GM23338 (cell line): ENCODE measurements around the gene CENPN. TPM values are rescaled to one million over a fixed set of nuclear protein-coding genes. Genes with fewer than 3 reads are reported as not detected.

Experiments used
- ATAC-seq: fragments of 200-7000 bp; cut with Tn5 transposase; 3 replicates; pipeline ENCODE4 v1.9.1; 2020
- DNase-seq: peaks from one replicate; pipeline ENCODE4 v3.0.0-alpha.2; 2015; ENCODE audit warnings: low spot score
- H2AFZ ChIP-seq: fragments of 200-600 bp; sonication (generic); 2 replicates; pipeline ENCODE4 v1.8.0; 2016; ENCODE audit warnings: antibody characterized with exemption, mild to moderate bottlenecking, moderate library complexity
- H3F3A ChIP-seq: fragments of 200-600 bp; sonication (generic); replicated peaks from 2 replicates; pipeline ENCODE4 v1.8.0; 2017; ENCODE audit warnings: antibody characterized with exemption, mixed run types, low read depth
- H3K27ac ChIP-seq: fragments of 200-600 bp; sonication (generic); 2 replicates; pipeline ENCODE4 v1.6.1; 2016; ENCODE audit warnings: low read depth
- H3K27me3 ChIP-seq: fragments of 200-600 bp; sonication (generic); 2 replicates; pipeline ENCODE4 v1.8.0; 2016; ENCODE audit warnings: mild to moderate bottlenecking, mixed run types, moderate library complexity; ENCODE audit not compliant: insufficient read depth
- H3K36me3 ChIP-seq: fragments of 200-600 bp; sonication (generic); 2 replicates; pipeline ENCODE4 v1.8.0; 2016; ENCODE audit warnings: mild to moderate bottlenecking; ENCODE audit not compliant: insufficient read depth
- H3K4me1 ChIP-seq: fragments of 200-600 bp; sonication (generic); 2 replicates; pipeline ENCODE4 v1.8.0; 2016; ENCODE audit warnings: mild to moderate bottlenecking, moderate library complexity; ENCODE audit not compliant: insufficient read depth
- H3K4me2 ChIP-seq: fragments of 200-600 bp; sonication (generic); 2 replicates; pipeline ENCODE4 v1.7.1; 2017; ENCODE audit warnings: mixed run types
- H3K4me3 ChIP-seq: fragments of 200-600 bp; sonication (generic); 2 replicates; pipeline ENCODE4 v1.6.1; 2016; ENCODE audit warnings: mixed run types
- H3K79me2 ChIP-seq: fragments of 200-600 bp; sonication (generic); replicated peaks from 2 replicates; pipeline ENCODE4 v1.8.0; 2017; ENCODE audit warnings: mild to moderate bottlenecking; ENCODE audit not compliant: insufficient read depth
- H3K9me2 ChIP-seq: fragments of 200-600 bp; sonication (generic); 2 replicates; pipeline ENCODE4 v1.8.0; 2017; ENCODE audit not compliant: insufficient read depth
- H4K20me1 ChIP-seq: fragments of 200-600 bp; sonication (generic); replicated peaks from 2 replicates; pipeline ENCODE4 v1.8.0; 2017; ENCODE audit warnings: mild to moderate bottlenecking; ENCODE audit not compliant: insufficient read depth
- H3K27ac Mint-ChIP-seq: 2 replicates; pipeline ENCODE4 v1.8.0; 2020; ENCODE audit warnings: inconsistent platforms, mild to moderate bottlenecking, moderate library complexity, mixed read lengths
- H3K27me3 Mint-ChIP-seq: 3 replicates; pipeline ENCODE4 v1.8.0; 2022; ENCODE audit warnings: low read depth, mild to moderate bottlenecking, moderate library complexity, mixed read lengths, inconsistent platforms; ENCODE audit not compliant: insufficient read depth, poor library complexity
- H3K36me3 Mint-ChIP-seq: 3 replicates; pipeline ENCODE4 v1.8.0; 2021; ENCODE audit warnings: low read depth, mild to moderate bottlenecking, inconsistent platforms, moderate library complexity, mixed read lengths
- H3K4me1 Mint-ChIP-seq: 3 replicates; pipeline ENCODE4 v1.8.0; 2020; ENCODE audit warnings: mild to moderate bottlenecking, inconsistent platforms, mixed read lengths
- H3K4me3 Mint-ChIP-seq: 3 replicates; pipeline ENCODE4 v1.8.0; 2021; ENCODE audit warnings: moderate library complexity, mild to moderate bottlenecking, inconsistent platforms, mixed read lengths
- H3K9me3 Mint-ChIP-seq: 3 replicates; pipeline ENCODE4 v1.8.0; 2020; ENCODE audit warnings: moderate library complexity, mild to moderate bottlenecking, inconsistent platforms, mixed read lengths
- STAT1 ChIP-seq: IDR thresholded peaks from one replicate; pipeline ENCODE4 v1.6.1; 2016; ENCODE audit warnings: antibody characterized with exemption; ENCODE audit not compliant: unreplicated experiment
- ZNF114 ChIP-seq: fragments of 250-450 bp; sonication (Bioruptor Pico); IDR thresholded peaks from 2 replicates; pipeline ENCODE4 v1.5.0; 2020; ENCODE audit warnings: mild to moderate bottlenecking, moderate library complexity
- polyA plus RNA-seq: library from polyadenylated mRNA; unstranded; fragments of >200 nt; fragmentation: Nextera tagmentation; extraction: Ambion mirVana; gene quantifications from 2 replicates; pipeline ENCODE4 v1.2.1, GENCODE V29; 2016
- total RNA-seq: library from RNA; depleted of rRNA; stranded (reverse); fragments of >200 nt; shearing (Covaris generic); gene quantifications from 2 replicates; pipeline ENCODE4 v1.2.3, GENCODE V29; 2014
- TF ChIP-seq, protein P1 (sequence below): IDR thresholded peaks from 2 replicates; pipeline ENCODE4 v1.6.1; 2016; ENCODE audit warnings: antibody characterized with exemption
- TF ChIP-seq, protein P2 (sequence below): fragments of 250-450 bp; sonication (Bioruptor Pico); IDR thresholded peaks from 2 replicates; pipeline ENCODE4 v1.5.0; 2020; ENCODE audit warnings: mild to moderate bottlenecking, moderate library complexity
- TF ChIP-seq, protein P3 (sequence below): IDR thresholded peaks from one replicate; pipeline ENCODE4 v1.6.1; 2018; ENCODE audit warnings: antibody characterized with exemption; ENCODE audit not compliant: unreplicated experiment

The CENPN gene
- total and polyA plus RNA-seq, 2 experiments from 2014 or later, result 43.6 to 80.8 TPM

DNA sequence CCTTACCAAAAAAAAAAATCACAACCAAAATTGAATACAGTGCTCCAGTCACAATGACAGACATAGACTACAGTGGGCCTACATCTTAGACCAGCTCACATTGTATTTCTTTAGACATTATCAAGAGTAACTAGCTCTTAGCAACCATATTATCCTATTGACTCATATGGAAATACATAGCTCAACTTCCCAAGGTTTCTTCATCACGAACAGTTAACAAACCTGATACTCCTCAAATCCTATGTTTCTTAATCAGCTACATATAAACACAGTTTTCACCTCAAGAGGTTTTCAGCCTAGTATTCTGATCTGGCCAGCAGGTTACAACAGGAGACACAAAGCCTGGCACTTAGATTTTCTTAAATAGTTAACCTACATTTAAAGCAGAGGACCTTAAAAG, 30.1 kb upstream of the CENPN start:
- Histone ChIP-seq H3K27ac (no peak overlapping the region), H3F3A (no peaks in the 10 kb centered on the region)
- peaks cover 2% of the 10 kb centered on the region; the same call in 2 of the 3 replicates for H3K4me1 Mint-ChIP-seq

More for the DNA sequence above, 30.1 kb upstream of the CENPN start:
- H4K20me1 ChIP-seq, result peaks cover 9% of the 10 kb centered on the region; the same call in 1 of the 2 replicates
- no peaks in the 10 kb centered on the region for H3K9me3 Mint-ChIP-seq
- no peaks in the 10 kb centered on the region for H3K4me1 ChIP-seq
- no peak overlapping the region for H2AFZ ChIP-seq
- no peaks in the 10 kb centered on the region; the same call in 1 of the 2 replicates for H3K79me2 ChIP-seq
- TF ChIP-seq, protein P1, sequence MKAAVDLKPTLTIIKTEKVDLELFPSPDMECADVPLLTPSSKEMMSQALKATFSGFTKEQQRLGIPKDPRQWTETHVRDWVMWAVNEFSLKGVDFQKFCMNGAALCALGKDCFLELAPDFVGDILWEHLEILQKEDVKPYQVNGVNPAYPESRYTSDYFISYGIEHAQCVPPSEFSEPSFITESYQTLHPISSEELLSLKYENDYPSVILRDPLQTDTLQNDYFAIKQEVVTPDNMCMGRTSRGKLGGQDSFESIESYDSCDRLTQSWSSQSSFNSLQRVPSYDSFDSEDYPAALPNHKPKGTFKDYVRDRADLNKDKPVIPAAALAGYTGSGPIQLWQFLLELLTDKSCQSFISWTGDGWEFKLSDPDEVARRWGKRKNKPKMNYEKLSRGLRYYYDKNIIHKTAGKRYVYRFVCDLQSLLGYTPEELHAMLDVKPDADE, result no peak
- no peak for TF ChIP-seq STAT1
- TF ChIP-seq, protein P2, sequence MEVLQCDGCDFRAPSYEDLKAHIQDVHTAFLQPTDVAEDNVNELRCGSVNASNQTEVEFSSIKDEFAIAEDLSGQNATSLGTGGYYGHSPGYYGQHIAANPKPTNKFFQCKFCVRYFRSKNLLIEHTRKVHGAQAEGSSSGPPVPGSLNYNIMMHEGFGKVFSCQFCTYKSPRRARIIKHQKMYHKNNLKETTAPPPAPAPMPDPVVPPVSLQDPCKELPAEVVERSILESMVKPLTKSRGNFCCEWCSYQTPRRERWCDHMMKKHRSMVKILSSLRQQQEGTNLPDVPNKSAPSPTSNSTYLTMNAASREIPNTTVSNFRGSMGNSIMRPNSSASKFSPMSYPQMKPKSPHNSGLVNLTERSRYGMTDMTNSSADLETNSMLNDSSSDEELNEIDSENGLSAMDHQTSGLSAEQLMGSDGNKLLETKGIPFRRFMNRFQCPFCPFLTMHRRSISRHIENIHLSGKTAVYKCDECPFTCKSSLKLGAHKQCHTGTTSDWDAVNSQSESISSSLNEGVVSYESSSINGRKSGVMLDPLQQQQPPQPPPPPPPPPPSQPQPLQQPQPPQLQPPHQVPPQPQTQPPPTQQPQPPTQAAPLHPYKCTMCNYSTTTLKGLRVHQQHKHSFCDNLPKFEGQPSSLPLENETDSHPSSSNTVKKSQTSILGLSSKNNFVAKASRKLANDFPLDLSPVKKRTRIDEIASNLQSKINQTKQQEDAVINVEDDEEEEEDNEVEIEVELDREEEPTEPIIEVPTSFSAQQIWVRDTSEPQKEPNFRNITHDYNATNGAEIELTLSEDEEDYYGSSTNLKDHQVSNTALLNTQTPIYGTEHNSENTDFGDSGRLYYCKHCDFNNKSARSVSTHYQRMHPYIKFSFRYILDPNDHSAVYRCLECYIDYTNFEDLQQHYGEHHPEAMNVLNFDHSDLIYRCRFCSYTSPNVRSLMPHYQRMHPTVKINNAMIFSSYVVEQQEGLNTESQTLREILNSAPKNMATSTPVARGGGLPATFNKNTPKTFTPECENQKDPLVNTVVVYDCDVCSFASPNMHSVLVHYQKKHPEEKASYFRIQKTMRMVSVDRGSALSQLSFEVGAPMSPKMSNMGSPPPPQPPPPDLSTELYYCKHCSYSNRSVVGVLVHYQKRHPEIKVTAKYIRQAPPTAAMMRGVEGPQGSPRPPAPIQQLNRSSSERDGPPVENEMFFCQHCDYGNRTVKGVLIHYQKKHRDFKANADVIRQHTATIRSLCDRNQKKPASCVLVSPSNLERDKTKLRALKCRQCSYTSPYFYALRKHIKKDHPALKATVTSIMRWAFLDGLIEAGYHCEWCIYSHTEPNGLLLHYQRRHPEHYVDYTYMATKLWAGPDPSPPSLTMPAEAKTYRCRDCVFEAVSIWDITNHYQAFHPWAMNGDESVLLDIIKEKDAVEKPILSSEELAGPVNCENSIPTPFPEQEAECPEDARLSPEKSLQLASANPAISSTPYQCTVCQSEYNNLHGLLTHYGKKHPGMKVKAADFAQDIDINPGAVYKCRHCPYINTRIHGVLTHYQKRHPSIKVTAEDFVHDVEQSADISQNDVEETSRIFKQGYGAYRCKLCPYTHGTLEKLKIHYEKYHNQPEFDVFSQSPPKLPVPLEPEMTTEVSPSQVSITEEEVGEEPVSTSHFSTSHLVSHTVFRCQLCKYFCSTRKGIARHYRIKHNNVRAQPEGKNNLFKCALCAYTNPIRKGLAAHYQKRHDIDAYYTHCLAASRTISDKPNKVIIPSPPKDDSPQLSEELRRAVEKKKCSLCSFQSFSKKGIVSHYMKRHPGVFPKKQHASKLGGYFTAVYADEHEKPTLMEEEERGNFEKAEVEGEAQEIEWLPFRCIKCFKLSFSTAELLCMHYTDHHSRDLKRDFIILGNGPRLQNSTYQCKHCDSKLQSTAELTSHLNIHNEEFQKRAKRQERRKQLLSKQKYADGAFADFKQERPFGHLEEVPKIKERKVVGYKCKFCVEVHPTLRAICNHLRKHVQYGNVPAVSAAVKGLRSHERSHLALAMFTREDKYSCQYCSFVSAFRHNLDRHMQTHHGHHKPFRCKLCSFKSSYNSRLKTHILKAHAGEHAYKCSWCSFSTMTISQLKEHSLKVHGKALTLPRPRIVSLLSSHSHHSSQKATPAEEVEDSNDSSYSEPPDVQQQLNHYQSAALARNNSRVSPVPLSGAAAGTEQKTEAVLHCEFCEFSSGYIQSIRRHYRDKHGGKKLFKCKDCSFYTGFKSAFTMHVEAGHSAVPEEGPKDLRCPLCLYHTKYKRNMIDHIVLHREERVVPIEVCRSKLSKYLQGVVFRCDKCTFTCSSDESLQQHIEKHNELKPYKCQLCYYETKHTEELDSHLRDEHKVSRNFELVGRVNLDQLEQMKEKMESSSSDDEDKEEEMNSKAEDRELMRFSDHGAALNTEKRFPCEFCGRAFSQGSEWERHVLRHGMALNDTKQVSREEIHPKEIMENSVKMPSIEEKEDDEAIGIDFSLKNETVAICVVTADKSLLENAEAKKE (CRISPR knock-in tag), result no peak
- TF ChIP-seq, protein P3, sequence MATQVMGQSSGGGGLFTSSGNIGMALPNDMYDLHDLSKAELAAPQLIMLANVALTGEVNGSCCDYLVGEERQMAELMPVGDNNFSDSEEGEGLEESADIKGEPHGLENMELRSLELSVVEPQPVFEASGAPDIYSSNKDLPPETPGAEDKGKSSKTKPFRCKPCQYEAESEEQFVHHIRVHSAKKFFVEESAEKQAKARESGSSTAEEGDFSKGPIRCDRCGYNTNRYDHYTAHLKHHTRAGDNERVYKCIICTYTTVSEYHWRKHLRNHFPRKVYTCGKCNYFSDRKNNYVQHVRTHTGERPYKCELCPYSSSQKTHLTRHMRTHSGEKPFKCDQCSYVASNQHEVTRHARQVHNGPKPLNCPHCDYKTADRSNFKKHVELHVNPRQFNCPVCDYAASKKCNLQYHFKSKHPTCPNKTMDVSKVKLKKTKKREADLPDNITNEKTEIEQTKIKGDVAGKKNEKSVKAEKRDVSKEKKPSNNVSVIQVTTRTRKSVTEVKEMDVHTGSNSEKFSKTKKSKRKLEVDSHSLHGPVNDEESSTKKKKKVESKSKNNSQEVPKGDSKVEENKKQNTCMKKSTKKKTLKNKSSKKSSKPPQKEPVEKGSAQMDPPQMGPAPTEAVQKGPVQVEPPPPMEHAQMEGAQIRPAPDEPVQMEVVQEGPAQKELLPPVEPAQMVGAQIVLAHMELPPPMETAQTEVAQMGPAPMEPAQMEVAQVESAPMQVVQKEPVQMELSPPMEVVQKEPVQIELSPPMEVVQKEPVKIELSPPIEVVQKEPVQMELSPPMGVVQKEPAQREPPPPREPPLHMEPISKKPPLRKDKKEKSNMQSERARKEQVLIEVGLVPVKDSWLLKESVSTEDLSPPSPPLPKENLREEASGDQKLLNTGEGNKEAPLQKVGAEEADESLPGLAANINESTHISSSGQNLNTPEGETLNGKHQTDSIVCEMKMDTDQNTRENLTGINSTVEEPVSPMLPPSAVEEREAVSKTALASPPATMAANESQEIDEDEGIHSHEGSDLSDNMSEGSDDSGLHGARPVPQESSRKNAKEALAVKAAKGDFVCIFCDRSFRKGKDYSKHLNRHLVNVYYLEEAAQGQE, result no peak
- no peak for TF ChIP-seq ZNF114
- no peak overlapping the region for H3K4me3 ChIP-seq
- H3K4me2 ChIP-seq, result no peak overlapping the region
- H3K4me3 Mint-ChIP-seq, result no peak overlapping the region
- no peaks in the 10 kb centered on the region for H3K27me3 ChIP-seq
- no peak for ATAC-seq
- H3K9me2 ChIP-seq, result no peaks in the 10 kb centered on the region
- no peaks in the 10 kb centered on the region for H3K36me3 ChIP-seq
- no peak overlapping the region for H3K27ac Mint-ChIP-seq
- peaks cover 2% of the 10 kb centered on the region for H3K27me3 Mint-ChIP-seq
- H3K36me3 Mint-ChIP-seq, result peaks cover 11% of the 10 kb centered on the region
- no peak for DNase-seq
